MV-4-11 (cell line): ENCODE data around the gene CD274.

Experiments
- DNase-seq: peaks from one replicate; lab custom pipeline; 2025; lab: John Stamatoyannopoulos, UW

Gene CD274

GRCh38 chr9:5499889-5500398 is 49.6 kb downstream of the CD274 start:
- no peak for DNase-seq

GRCh38 chr9:5500441-5501235 is 50.3 kb downstream of the CD274 start:
- DNase-seq: peak; percentile 63

GRCh38 chr9:5502553-5502952 is 52.2 kb downstream of the CD274 start:
- DNase-seq: no peak

- DNase-seq: no peak
Measured at GRCh38 chr9:5509573-5509972, 59.2 kb downstream of the CD274 start.

GRCh38 chr9:5510360-5510931 is 60.1 kb downstream of the CD274 start, which contains the start of gene PDCD1LG2:
TSS of gene PDCD1LG2 (plus strand) at chr9:5510531. CDS start at chr9:5522547, 12,016 bp downstream.
- DNase-seq: peak; percentile 74

- DNase-seq: no peak
Measured at GRCh38 chr9:5510989-5511388, 60.6 kb downstream of the CD274 start.

- no peak for DNase-seq
Measured at GRCh38 chr9:5511476-5511875, 61.1 kb downstream of the CD274 start.

- no peak for DNase-seq
Measured at GRCh38 chr9:5511935-5512580, 61.7 kb downstream of the CD274 start.

GRCh38 chr9:5512658-5513452 is 62.5 kb downstream of the CD274 start:
- DNase-seq: peak; percentile 45

- DNase-seq: peak; percentile 54
Measured at GRCh38 chr9:5513966-5514616, 63.7 kb downstream of the CD274 start.

- no peak for DNase-seq
Measured at GRCh38 chr9:5514617-5515260, 64.4 kb downstream of the CD274 start.

- no peak for DNase-seq
Measured at GRCh38 chr9:5515261-5515650, 64.9 kb downstream of the CD274 start.

GRCh38 chr9:5516453-5517220 is 66.3 kb downstream of the CD274 start:
- no peak for DNase-seq

GRCh38 chr9:5518171-5518936 is 68.0 kb downstream of the CD274 start:
- peak; percentile 65 for DNase-seq

- DNase-seq: no peak
Measured at GRCh38 chr9:5518937-5519319, 68.6 kb downstream of the CD274 start.
